ENCODE results near the gene PFKL. TPM values are rescaled to one million over a fixed set of nuclear protein-coding genes. Genes with fewer than 3 reads are reported as not detected.
A peak's percentile ranks its signal among the peaks of the same experiment; 100 is the strongest.
"Not testable (repeated sequence)": the region's sequence is repeated elsewhere in the genome, so short reads cannot be mapped to it uniquely, and the experiment has no call there.

PFKL gene
- total RNA-seq, 2 experiments from 2014 or later, result 162 to 200 TPM

- CTCF ChIA-PET, result interaction anchor here (0.6 kb wide), 1 partner anchor 38 kb away, joined by 3 read pairs; no protein-coding TSS in a partner anchor
- ATAC-seq (no peak), DNase-seq (no peak)
- Mint-ChIP-seq H3K4me1 (peaks cover 18% of the 10 kb centered on the region), H3K27me3 (no peaks in the 10 kb centered on the region), H3K27ac (no peak overlapping the region), H3K9me3 (ENCODE audit: low read depth) (no peaks in the 10 kb centered on the region), H3K36me3 (no peaks in the 10 kb centered on the region), H3K4me3 (no peak overlapping the region)
These were observed 5.3 kb upstream of the PFKL start for GRCh38 chr21:44294391-44295162.

DNA sequence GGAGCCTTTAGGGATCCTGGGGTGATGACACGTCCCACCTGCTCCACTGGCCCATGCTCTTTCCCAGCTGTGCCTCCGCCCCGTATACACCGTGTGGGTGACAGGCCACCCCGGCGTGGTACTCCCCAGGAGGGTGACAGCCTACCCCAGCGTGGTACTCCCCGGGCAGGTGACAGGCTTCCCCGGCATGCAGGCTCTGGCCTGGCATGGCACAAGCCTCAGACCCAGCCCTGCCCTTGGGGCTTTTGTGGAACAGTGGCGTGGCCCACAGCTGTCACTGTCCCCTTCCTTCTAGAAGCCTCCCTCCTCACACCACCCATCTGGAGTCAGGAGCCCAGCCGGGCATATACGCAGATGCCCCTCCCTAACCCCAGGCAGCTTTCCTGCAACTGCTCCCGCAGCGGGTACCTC, 4.7 kb upstream of the PFKL start:
- DNase-seq (no peak), ATAC-seq (no peak)
- Mint-ChIP-seq H3K27me3 (no peaks in the 10 kb centered on the region), H3K9me3 (ENCODE audit: low read depth) (no peaks in the 10 kb centered on the region), H3K27ac (no peak overlapping the region), H3K4me3 (no peak overlapping the region), H3K4me1 (peaks cover 18% of the 10 kb centered on the region), H3K36me3 (no peaks in the 10 kb centered on the region)
- CTCF ChIA-PET, result no interaction called here

- CTCF ChIA-PET, result no interaction called here
- peaks cover 18% of the 10 kb centered on the region for H3K4me1 Mint-ChIP-seq
- DNase-seq (no peak), ATAC-seq (no peak)
- no peaks in the 10 kb centered on the region for H3K9me3 Mint-ChIP-seq (ENCODE audit: low read depth)
- H3K36me3 Mint-ChIP-seq, result no peaks in the 10 kb centered on the region
- no peak overlapping the region for H3K4me3 Mint-ChIP-seq
- no peak overlapping the region for H3K27ac Mint-ChIP-seq
- H3K27me3 Mint-ChIP-seq, result no peaks in the 10 kb centered on the region
These were observed 4.2 kb upstream of the PFKL start for GRCh38 chr21:44295646-44296045.

- Mint-ChIP-seq H3K4me1 (peaks cover 22% of the 10 kb centered on the region), H3K9me3 (ENCODE audit: low read depth) (no peaks in the 10 kb centered on the region), H3K27ac (no peak overlapping the region), H3K36me3 (no peaks in the 10 kb centered on the region), H3K27me3 (no peaks in the 10 kb centered on the region), H3K4me3 (no peak overlapping the region)
- no peak for ATAC-seq
- CTCF ChIA-PET, result no interaction called here
- no peak for DNase-seq
These were observed 3.7 kb upstream of the PFKL start for GRCh38 chr21:44296103-44296519.

DNA sequence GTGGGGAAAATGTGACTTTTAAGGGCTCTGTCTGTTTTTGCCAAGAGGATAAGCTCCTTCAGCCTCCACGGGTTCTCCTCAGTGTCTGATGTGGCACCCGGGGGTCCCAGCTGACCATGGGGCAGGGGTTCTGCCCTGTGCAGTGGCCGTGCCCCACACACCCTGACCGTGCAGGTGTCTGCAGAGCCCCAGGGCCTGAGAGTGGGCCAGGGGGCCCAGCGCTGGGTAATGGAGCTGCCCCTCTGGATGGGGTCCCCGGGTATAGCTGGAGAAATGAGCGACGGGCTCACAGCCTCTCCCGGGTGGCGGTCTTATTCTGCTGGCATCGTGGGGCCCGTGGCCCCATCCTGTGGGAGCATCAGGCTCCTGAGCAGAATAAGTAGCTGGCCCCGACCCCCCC, 2.9 kb upstream of the PFKL start:
- DNase-seq, result no peak
- H3K27ac Mint-ChIP-seq, result no peak overlapping the region
- CTCF ChIA-PET, result interaction anchor here (1.0 to 1.9 kb wide), 6 partner anchors 20 to 284 kb away, joined by 3 to 8 read pairs (median 4); no protein-coding TSS in a partner anchor
- no peak overlapping the region for H3K4me3 Mint-ChIP-seq
- H3K27me3 Mint-ChIP-seq, result no peaks in the 10 kb centered on the region
- H3K4me1 Mint-ChIP-seq, result peaks cover 27% of the 10 kb centered on the region
- no peaks in the 10 kb centered on the region for H3K36me3 Mint-ChIP-seq
- no peak for ATAC-seq
- H3K9me3 Mint-ChIP-seq (ENCODE audit: low read depth), result no peaks in the 10 kb centered on the region

DNA sequence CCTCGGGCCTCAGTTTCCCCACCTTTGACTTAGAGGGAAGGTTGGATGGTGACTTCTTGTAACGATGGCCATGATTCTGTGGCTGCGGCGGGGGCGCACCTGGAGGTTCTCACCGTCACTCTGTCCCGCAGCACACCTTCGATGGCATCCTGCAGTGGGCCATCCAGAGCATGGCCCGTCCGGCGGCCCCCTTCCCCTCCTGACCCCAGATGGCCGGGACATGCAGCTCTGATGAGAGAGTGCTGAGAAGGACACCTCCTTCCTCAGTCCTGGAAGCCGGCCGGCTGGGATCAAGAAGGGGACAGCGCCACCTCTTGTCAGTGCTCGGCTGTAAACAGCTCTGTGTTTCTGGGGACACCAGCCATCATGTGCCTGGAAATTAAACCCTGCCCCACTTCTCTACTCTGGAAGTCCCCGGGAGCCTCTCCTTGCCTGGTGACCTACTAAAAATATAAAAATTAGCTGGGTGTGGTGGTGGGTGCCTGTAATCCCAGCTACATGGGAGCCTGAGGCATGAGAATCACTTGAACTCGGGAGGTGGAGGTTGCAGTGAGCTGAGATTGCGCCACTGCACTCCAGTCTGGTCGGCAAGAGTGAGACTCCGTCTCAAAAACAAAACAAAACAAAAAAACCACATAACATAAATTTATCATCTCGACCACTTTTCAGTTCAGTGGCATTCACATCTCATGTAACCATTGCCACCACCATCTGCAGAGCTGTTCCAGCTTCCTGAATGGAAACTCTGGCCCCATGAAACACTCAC, 2.1 kb upstream of the PFKL start:
- H3K9me3 Mint-ChIP-seq (ENCODE audit: low read depth), result no peaks in the 10 kb centered on the region
- H3K36me3 Mint-ChIP-seq, result no peaks in the 10 kb centered on the region
- ATAC-seq, result peak; percentile 35
- peak; percentile 84 for DNase-seq
- peak overlapping the region; percentile 14 for H3K4me3 Mint-ChIP-seq
- CTCF ChIA-PET, result interaction anchor here (0.7 to 1.9 kb wide), 16 partner anchors 10 to 508 kb away, joined by 3 to 8 read pairs (median 4); partner anchors contain the start of gene RRP1
- no peaks in the 10 kb centered on the region for H3K27me3 Mint-ChIP-seq
- H3K4me1 Mint-ChIP-seq, result peaks cover 35% of the 10 kb centered on the region
- H3K27ac Mint-ChIP-seq, result peak overlapping the region; percentile 63

DNA sequence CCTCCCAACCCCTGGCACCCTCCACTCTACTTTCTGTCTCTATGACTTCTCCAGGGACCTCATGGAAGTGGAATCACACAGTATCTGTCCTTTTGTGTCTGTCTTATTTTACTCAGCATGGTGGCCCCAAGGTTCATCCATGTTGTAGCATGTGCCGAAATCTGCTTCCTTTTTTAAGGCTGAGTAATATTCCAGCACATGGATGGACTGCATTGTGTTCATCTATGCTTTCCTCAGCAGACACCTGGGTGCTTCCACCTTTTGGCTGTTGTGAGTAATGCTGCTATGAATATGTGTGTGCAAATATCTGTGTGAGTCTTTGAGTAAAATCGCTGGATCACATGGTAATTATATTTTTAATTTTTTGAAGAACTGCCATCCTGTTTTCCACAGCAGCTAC, 1.6 kb upstream of the PFKL start:
- ATAC-seq (no peak), DNase-seq (no peak)
- no peaks in the 10 kb centered on the region for H3K27me3 Mint-ChIP-seq
- peak overlapping the region; percentile 63 for H3K27ac Mint-ChIP-seq
- H3K9me3 Mint-ChIP-seq (ENCODE audit: low read depth), result no peaks in the 10 kb centered on the region
- peaks cover 36% of the 10 kb centered on the region for H3K4me1 Mint-ChIP-seq
- no peaks in the 10 kb centered on the region for H3K36me3 Mint-ChIP-seq
- CTCF ChIA-PET, result interaction anchor here (0.7 to 1.9 kb wide), 14 partner anchors 17 to 509 kb away, joined by 3 to 8 read pairs (median 4); partner anchors contain the start of genes RRP1 and TRPM2
- H3K4me3 Mint-ChIP-seq, result peak overlapping the region; percentile 18

DNA sequence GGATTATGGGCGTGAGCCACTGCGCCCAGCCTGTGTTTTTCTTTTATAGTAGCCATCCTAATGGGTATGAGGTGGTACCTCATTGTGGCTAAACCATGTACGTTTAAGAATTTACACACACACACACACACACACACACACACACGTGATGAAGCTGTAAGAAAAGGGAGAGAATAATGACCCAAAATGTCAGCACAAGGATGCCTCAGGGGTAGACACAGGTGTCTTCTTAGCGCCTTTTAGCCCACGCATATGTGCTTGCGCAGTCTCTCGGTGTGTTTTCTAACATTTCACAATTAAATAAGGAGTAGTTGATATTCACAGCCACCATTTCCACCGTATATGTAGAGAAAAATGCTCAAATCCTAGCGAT, 782 bp upstream of the PFKL start:
- no peaks in the 10 kb centered on the region for H3K27me3 Mint-ChIP-seq
- ATAC-seq (no peak), DNase-seq (no peak)
- H3K36me3 Mint-ChIP-seq, result peaks cover 2% of the 10 kb centered on the region
- peak overlapping the region; percentile 80 for H3K4me3 Mint-ChIP-seq
- H3K27ac Mint-ChIP-seq, result peak overlapping the region; percentile 94
- peaks cover 41% of the 10 kb centered on the region for H3K4me1 Mint-ChIP-seq
- H3K9me3 Mint-ChIP-seq (ENCODE audit: low read depth), result no peaks in the 10 kb centered on the region
- CTCF ChIA-PET, result interaction anchor here (1.0 to 1.7 kb wide), 3 partner anchors 54 to 284 kb away, joined by 3 to 4 read pairs (median 3); partner anchors contain the start of gene TRPM2

DNA sequence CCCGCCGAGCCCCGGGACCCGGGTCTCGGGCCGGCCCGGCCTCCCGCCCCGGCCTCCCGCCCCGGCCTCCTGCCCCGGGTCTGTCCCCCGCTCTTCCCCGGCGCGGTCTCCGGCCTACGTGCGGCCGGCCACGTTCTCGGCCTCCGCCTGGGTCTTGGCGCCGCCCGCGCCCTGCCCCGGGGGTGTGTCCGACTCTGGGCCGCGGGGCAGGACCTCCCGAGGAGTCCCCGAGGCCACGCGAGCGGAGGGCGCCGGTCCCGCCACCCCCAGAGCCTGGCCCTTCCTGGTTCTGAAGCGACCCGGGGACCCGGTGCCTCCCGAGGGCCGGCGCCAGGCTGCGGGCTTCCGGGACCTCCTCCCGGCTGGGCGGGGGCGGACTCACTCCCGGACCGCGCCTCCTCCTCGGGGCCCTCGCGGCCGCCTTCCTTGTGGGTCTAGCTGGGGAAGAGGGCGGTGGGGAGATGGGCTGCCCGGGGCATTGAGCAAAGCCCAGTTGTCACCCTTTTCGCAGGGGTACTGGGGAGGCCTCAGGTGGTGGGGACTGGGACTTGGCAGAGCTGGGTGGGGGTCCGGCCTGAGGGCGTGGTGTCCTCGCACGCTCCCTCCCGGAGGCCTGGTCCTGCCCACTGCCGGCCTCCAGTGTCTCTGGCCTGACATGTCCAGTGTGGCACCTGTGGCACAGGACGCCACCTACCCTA, 558 bp downstream of the PFKL start:
- H3K4me3 Mint-ChIP-seq, result peak overlapping the region; percentile 79
- ATAC-seq (peak; percentile 63), DNase-seq (peak; percentile 78)
- H3K27ac Mint-ChIP-seq, result peak overlapping the region; percentile 74
- peaks cover 2% of the 10 kb centered on the region for H3K36me3 Mint-ChIP-seq
- CTCF ChIA-PET, result interaction anchor here (0.6 to 1.6 kb wide), 3 partner anchors 8 to 180 kb away, joined by 3 to 4 read pairs (median 3); no protein-coding TSS in a partner anchor
- H3K27me3 Mint-ChIP-seq, result no peaks in the 10 kb centered on the region
- H3K9me3 Mint-ChIP-seq (ENCODE audit: low read depth), result no peaks in the 10 kb centered on the region
- peaks cover 46% of the 10 kb centered on the region for H3K4me1 Mint-ChIP-seq

- peak overlapping the region; percentile 79 for H3K4me3 Mint-ChIP-seq
- no peak overlapping the region for H3K27ac Mint-ChIP-seq
- CTCF ChIA-PET, result interaction anchor here (0.6 to 1.6 kb wide), 3 partner anchors 9 to 179 kb away, joined by 3 to 4 read pairs (median 3); no protein-coding TSS in a partner anchor
- H3K36me3 Mint-ChIP-seq, result peaks cover 2% of the 10 kb centered on the region
- H3K9me3 Mint-ChIP-seq (ENCODE audit: low read depth), result no peaks in the 10 kb centered on the region
- no peak for ATAC-seq
- H3K27me3 Mint-ChIP-seq, result no peaks in the 10 kb centered on the region
- DNase-seq, result no peak
- H3K4me1 Mint-ChIP-seq, result peaks cover 46% of the 10 kb centered on the region
These were observed 1.3 kb downstream of the PFKL start for GRCh38 chr21:44301141-44301540.

GRCh38 chr21:44301961-44302406, 2.1 kb downstream of the PFKL start:
- CTCF ChIA-PET, result interaction anchor here (1.6 kb wide), 1 partner anchor 178 kb away, joined by 4 read pairs; no protein-coding TSS in a partner anchor
- H3K9me3 Mint-ChIP-seq (ENCODE audit: low read depth), result no peaks in the 10 kb centered on the region
- H3K4me1 Mint-ChIP-seq, result peaks cover 46% of the 10 kb centered on the region
- ATAC-seq (no peak), DNase-seq (no peak)
- no peak overlapping the region for H3K4me3 Mint-ChIP-seq
- H3K27ac Mint-ChIP-seq, result peak overlapping the region; percentile 16
- H3K36me3 Mint-ChIP-seq, result peaks cover 4% of the 10 kb centered on the region
- H3K27me3 Mint-ChIP-seq, result no peaks in the 10 kb centered on the region

GRCh38 chr21:44302573-44303401, 2.9 kb downstream of the PFKL start:
- H3K4me3 Mint-ChIP-seq; DNase-seq; H3K27ac Mint-ChIP-seq; H3K36me3 Mint-ChIP-seq; H3K27me3 Mint-ChIP-seq; ATAC-seq; H3K9me3 Mint-ChIP-seq (ENCODE audit: low read depth): not testable (repeated sequence)
- CTCF ChIA-PET, result interaction anchor here (1.7 to 2.4 kb wide), 2 partner anchors 35 to 177 kb away, joined by 4 to 10 read pairs; no protein-coding TSS in a partner anchor
- H3K4me1 Mint-ChIP-seq, result peaks cover 43% of the 10 kb centered on the region
